Activated effector memory CD4-positive, alpha-beta T cell treated with Interleukin-2 at 50 U/mL for 16 hours (primary cell): ENCODE data around the gene ABHD16A.

Source experiments
- DNase-seq: peaks from one replicate; pipeline ENCODE4 v3.0.0-alpha.2; 2020

The ABHD16A gene

GRCh38 chr6:31660381-31661261, 42.5 kb downstream of the ABHD16A start, which contains the start of gene C6orf47:
C6orf47 (minus strand) TSS chr6:31660778; CDS start chr6:31659947, 831 bp downstream.
- peak; percentile 62 for DNase-seq

GRCh38 chr6:31659649-31660380, 43.3 kb downstream of the ABHD16A start:
- DNase-seq: no peak

- DNase-seq: no peak
Observed at GRCh38 chr6:31658983-31659648, 44.0 kb downstream of the ABHD16A start.

- no peak for DNase-seq
Observed at GRCh38 chr6:31658158-31658688, 44.9 kb downstream of the ABHD16A start.

- DNase-seq: no peak
Observed at GRCh38 chr6:31657406-31658157, 45.5 kb downstream of the ABHD16A start.

GRCh38 chr6:31655349-31656237, 47.5 kb downstream of the ABHD16A start, which contains the start of gene APOM:
APOM (plus strand) TSS chr6:31655894; CDS start chr6:31655967, 73 bp downstream.
- no peak for DNase-seq

- no peak for DNase-seq
Observed at GRCh38 chr6:31654574-31655348, 48.4 kb downstream of the ABHD16A start.

- no peak for DNase-seq
Observed at GRCh38 chr6:31652925-31653724, 50.0 kb downstream of the ABHD16A start.

GRCh38 chr6:31651602-31652191, 51.4 kb downstream of the ABHD16A start:
- DNase-seq: no peak

GRCh38 chr6:31645325-31645724, 57.8 kb downstream of the ABHD16A start:
- no peak for DNase-seq

- no peak for DNase-seq
Observed at GRCh38 chr6:31643818-31644454, 59.2 kb downstream of the ABHD16A start.

- DNase-seq: no peak
Observed at GRCh38 chr6:31642798-31643570, 60.1 kb downstream of the ABHD16A start.

- no peak for DNase-seq
Observed at GRCh38 chr6:31641370-31641769, 61.8 kb downstream of the ABHD16A start.

- no peak for DNase-seq
Observed at GRCh38 chr6:31640612-31641011, 62.5 kb downstream of the ABHD16A start.

- DNase-seq: no peak
Observed at GRCh38 chr6:31639449-31639861, 63.7 kb downstream of the ABHD16A start.

GRCh38 chr6:31639043-31639442, 64.1 kb downstream of the ABHD16A start:
- no peak for DNase-seq
